Activated T-helper 1 cell treated with anti-CD3 and anti-CD28 coated beads, Interleukin-12 subunit alpha, Interleukin-12 subunit beta, Interleukin-2, Interleukin-4 antibody, amounts not matched to agents 30 ng/mL and 10 ng/mL and 1 ng/mL, durations not matched to agents 14 hours and 24 hours and 36 hours (primary cell): ENCODE data around the gene MED13L. TPM values are rescaled to one million over a fixed set of nuclear protein-coding genes. Genes with fewer than 3 reads are reported as not detected.
"Not testable (repeated sequence)": the region's sequence is repeated elsewhere in the genome, so short reads cannot be mapped to it uniquely, and the experiment has no call there.

Source experiments
- DNase-seq: peaks from one replicate; pipeline ENCODE4 v3.0.0; 2021; ENCODE audit warnings: low spot score
- H3K27ac Mint-ChIP-seq: one replicate; pipeline ENCODE4 v1.8.0; 2021; ENCODE audit warnings: mild to moderate bottlenecking, mixed read lengths
- H3K27me3 Mint-ChIP-seq: one replicate; pipeline ENCODE4 v1.8.0; 2022; ENCODE audit warnings: mild to moderate bottlenecking, moderate library complexity, mixed read lengths; ENCODE audit not compliant: insufficient read depth
- H3K36me3 Mint-ChIP-seq: one replicate; pipeline ENCODE4 v1.8.0; 2021; ENCODE audit warnings: low read depth, mixed read lengths
- H3K4me1 Mint-ChIP-seq: one replicate; pipeline ENCODE4 v1.8.0; 2021; ENCODE audit warnings: low read depth, mixed read lengths
- H3K4me3 Mint-ChIP-seq: one replicate; pipeline ENCODE4 v1.8.0; 2021; ENCODE audit warnings: mild to moderate bottlenecking, moderate library complexity, mixed read lengths
- H3K9me3 Mint-ChIP-seq: one replicate; pipeline ENCODE4 v1.8.0; 2021; ENCODE audit warnings: mixed read lengths
- intact Hi-C: fragments of 100-400 bp; cut with micrococcal nuclease; formaldehyde crosslinking; loops from one replicate; pipeline ENCODE4 v1.15.1; 2024
- total RNA-seq: library from RNA; stranded (reverse); gene quantifications from 2 replicates; pipeline ENCODE4 v1.2.3, GENCODE V29; 2022

The MED13L gene
- total RNA-seq, 1 donor from 2014 or later = 66.1 TPM

DNA sequence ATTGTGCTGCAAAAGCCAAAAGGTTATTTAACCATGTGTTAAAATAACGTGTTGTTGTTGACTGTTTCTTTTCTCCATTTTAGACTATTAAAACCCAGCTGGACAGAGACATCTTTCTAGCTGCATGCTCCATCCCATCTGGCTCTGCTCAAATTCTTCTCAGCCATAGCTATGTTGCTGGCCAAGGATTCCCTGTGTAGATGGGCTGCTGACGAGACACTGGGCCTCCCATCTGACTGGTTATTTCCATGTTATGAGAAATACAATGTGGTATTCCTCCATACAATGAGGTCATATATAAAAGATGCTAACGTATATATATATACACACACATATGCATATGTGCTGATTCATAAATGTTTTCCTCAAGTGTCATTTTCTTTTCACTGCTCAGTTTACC, 30.1 kb downstream of the MED13L start:
- H3K27ac Mint-ChIP-seq = no peak overlapping the region
- H3K4me3 Mint-ChIP-seq = no peak overlapping the region
- peaks cover 18% of the 10 kb centered on the region for H3K9me3 Mint-ChIP-seq
- H3K27me3 Mint-ChIP-seq = no peaks in the 10 kb centered on the region
- H3K36me3 Mint-ChIP-seq = peaks cover 10% of the 10 kb centered on the region
- intact Hi-C loops = no loop called here
- DNase-seq = no peak
- H3K4me1 Mint-ChIP-seq = peaks cover 66% of the 10 kb centered on the region

DNA sequence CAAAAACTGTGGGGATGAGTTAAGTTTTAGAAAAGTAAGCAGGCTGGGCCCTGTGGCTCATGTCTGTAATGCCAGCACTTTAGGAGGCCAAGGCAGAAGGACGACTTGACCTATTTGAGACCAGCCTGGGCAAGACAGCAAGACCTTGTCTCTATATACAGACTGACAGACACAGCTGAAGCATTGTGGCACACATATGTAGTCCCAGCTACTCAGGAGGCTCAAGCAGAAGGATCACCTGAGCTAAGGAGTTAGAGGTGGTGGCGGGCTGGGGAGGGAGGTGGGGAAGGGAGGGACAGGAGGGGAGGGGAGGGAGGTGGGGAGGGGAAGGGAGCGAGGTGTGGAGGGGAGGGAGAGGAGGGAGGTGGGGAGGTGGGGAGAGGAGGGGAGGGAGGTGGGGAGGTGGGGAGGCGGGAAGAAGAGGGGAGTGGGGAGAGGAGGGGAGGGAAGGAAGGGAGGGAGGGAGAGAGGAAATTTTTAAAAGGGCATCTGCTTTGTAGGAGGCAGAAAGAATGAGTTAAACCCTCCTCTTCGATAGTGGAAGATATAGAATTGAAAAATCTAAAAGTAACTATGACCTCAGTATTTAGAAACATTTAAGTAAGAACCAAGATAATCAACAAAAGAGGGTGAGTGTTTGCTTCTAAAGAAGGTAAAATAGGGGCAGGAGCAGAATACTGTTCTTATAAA, 30.9 kb downstream of the MED13L start:
- DNase-seq = no peak
- Mint-ChIP-seq H3K27me3 (no peaks in the 10 kb centered on the region), H3K27ac (no peak overlapping the region), H3K4me3 (no peak overlapping the region), H3K4me1 (peaks cover 63% of the 10 kb centered on the region), H3K9me3 (peaks cover 11% of the 10 kb centered on the region), H3K36me3 (peaks cover 4% of the 10 kb centered on the region)
- intact Hi-C loops = no loop called here

DNA sequence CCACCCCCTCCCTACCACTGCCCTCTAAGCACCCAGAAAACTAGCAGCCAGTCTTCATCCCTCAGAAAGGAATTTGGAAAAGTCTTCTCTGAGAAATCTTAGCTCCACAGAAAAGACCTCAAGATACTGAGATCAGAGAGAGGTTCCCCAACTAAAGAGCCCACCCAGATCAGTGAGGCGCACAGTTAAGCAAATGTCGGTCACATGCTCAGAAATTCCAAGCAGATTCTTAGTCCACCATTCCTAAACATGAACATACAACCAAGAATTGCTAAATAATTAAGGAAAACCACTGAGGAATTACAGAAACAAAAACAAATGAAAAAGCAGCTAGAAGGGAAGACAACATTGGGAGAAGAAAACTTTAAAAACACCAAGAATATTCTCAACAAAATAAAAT, 32.3 kb downstream of the MED13L start:
- H3K36me3 Mint-ChIP-seq = peaks cover 2% of the 10 kb centered on the region
- peaks cover 4% of the 10 kb centered on the region for H3K9me3 Mint-ChIP-seq
- H3K4me1 Mint-ChIP-seq = peaks cover 63% of the 10 kb centered on the region
- DNase-seq = no peak
- no peak overlapping the region for H3K27ac Mint-ChIP-seq
- intact Hi-C loops = no loop called here
- H3K4me3 Mint-ChIP-seq = no peak overlapping the region
- no peaks in the 10 kb centered on the region for H3K27me3 Mint-ChIP-seq

DNA sequence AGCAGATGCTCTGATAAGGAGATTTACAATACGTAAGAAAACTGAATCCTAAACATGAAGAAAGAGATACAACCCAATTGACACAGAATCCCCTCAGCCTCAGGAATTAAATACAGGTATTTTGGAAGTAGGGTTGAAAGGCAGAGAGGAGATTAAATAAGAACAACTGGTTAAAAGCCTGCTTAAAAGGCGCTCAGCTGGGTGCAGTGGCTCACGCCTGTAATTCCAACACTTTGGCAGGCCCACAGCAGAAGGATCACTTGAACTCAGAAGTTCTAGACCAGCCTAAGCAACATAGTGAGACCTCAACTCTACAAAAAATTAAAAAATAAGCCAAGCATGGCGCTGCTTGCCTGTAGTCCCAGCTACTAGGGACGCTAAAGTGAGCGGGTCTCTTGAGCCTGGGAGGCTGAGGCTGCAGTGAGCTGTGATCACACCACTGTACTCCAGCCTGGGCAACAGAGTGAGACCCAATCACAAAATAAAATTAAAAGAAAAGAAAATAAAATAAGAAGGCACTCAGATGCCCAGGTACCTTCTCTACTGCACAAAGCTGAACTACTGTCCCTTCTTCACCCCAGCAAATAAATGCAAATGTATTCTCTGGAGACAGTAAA, 32.9 kb downstream of the MED13L start:
- intact Hi-C loops = no loop called here
- Mint-ChIP-seq H3K9me3 (no peaks in the 10 kb centered on the region), H3K27ac (no peak overlapping the region), H3K36me3 (peaks cover 2% of the 10 kb centered on the region), H3K27me3 (no peaks in the 10 kb centered on the region), H3K4me3 (no peak overlapping the region), H3K4me1 (peaks cover 62% of the 10 kb centered on the region)
- no peak for DNase-seq

DNA sequence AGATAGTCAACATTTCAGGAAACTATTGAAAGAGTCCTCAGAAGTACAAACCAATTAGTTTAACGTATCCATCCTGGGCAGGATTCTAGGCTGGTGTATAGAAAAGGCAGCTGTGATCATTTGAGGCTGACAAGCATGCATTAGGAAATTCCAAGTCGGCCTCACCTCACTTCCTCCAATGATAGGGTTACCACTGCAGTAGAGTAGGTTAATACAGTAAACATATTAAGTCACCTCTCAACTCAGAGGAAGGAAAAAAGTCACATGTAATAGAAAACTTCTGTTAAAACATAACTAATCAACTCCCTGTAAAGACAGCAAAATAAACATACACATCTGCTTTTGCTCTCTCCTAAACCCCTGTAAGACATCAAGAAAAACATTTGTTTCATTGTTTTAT, 33.5 kb downstream of the MED13L start:
- H3K36me3 Mint-ChIP-seq = no peaks in the 10 kb centered on the region
- no peaks in the 10 kb centered on the region for H3K27me3 Mint-ChIP-seq
- H3K4me3 Mint-ChIP-seq = no peak overlapping the region
- peaks cover 56% of the 10 kb centered on the region for H3K4me1 Mint-ChIP-seq
- H3K27ac Mint-ChIP-seq = peak overlapping the region; percentile 58
- intact Hi-C loops = no loop called here
- no peak for DNase-seq
- H3K9me3 Mint-ChIP-seq = no peaks in the 10 kb centered on the region

DNA sequence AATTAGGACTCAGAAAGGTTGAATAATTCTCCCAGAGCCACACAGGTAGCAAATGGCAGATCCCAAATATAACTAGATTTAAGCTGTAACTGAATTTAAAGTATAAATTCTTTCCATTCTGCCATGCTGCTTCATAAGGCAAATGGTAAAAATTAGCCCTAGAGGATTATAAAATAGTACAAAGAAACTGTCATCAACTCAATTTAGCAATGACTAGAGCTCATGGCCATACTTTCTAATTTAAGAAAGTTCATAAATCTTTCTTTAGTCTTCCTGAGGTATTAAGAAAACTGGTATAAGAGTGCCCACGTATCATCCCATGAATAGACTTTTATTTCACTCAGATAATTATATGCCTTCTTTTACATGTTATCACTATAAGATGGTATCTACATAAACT, 34.8 kb downstream of the MED13L start:
- no peaks in the 10 kb centered on the region for H3K36me3 Mint-ChIP-seq
- DNase-seq = no peak
- H3K27me3 Mint-ChIP-seq = no peaks in the 10 kb centered on the region
- H3K27ac Mint-ChIP-seq = no peak overlapping the region
- no peak overlapping the region for H3K4me3 Mint-ChIP-seq
- peaks cover 47% of the 10 kb centered on the region for H3K4me1 Mint-ChIP-seq
- intact Hi-C loops = no loop called here
- H3K9me3 Mint-ChIP-seq = no peaks in the 10 kb centered on the region

DNA sequence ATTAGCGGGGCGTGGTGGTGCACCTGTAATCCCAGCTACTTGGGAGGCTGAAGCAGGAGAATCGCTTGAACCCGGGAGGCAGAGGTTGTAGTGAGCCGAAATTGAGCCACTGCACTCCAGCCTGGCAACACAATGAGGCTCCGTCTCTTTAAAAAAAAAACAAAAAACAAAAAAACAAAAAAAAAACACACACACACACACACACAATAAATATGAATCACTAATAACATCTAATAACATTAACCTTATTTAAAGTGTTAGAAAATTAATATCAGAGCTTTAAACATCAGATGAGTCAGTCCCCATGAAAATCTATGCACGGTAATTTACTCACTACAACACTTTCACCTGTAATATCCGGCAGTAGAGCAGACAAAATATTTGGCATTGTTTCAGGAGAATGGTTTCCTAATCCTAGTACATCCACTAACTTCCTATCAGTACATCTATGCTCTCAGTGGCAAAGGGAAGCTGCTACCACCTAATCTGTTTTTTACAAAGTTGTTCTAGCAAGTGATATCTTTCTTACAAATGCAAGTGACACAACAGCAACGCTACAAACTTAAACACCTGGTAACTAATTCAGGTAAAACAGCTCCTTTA, 36.2 kb downstream of the MED13L start:
- intact Hi-C loops = no loop called here
- DNase-seq = no peak
- no peak overlapping the region for H3K27ac Mint-ChIP-seq
- H3K4me1 Mint-ChIP-seq = peaks cover 51% of the 10 kb centered on the region
- H3K27me3 Mint-ChIP-seq = no peaks in the 10 kb centered on the region
- H3K9me3 Mint-ChIP-seq = no peaks in the 10 kb centered on the region
- no peak overlapping the region for H3K4me3 Mint-ChIP-seq
- H3K36me3 Mint-ChIP-seq = peaks cover 4% of the 10 kb centered on the region

DNA sequence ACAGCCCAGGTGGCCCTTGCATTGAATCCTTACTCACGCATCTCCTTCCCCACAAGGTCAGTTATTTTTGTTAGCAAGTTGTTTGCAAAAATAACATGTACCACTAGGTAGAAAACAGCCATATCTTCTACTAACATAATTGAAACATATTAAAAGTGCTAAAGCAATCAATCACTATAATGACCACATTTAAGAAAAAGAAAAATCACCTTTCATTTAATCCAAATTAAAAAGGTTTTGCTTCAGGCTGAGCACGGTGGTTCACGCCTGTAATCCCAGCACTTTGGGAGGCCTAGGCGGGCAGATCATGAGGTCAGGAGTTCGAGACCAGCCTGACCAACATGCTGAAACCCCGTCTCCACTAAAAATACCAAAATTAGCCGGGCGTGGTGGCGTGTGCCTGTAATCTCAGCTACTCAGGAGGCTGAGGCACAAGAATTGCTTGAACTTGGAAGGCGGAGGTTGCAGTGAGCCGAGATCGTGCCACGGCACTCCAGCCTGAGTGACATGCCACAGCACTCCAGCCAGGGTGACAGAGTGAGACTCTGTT, 38.8 kb downstream of the MED13L start:
- not testable (repeated sequence) for DNase-seq, H3K27me3 Mint-ChIP-seq, H3K36me3 Mint-ChIP-seq, H3K9me3 Mint-ChIP-seq, H3K27ac Mint-ChIP-seq, H3K4me3 Mint-ChIP-seq
- H3K4me1 Mint-ChIP-seq = peaks cover 31% of the 10 kb centered on the region
- intact Hi-C loops = loop anchor here (5.0 kb wide), 1 partner anchor 36 kb away; no protein-coding TSS in a partner anchor

DNA sequence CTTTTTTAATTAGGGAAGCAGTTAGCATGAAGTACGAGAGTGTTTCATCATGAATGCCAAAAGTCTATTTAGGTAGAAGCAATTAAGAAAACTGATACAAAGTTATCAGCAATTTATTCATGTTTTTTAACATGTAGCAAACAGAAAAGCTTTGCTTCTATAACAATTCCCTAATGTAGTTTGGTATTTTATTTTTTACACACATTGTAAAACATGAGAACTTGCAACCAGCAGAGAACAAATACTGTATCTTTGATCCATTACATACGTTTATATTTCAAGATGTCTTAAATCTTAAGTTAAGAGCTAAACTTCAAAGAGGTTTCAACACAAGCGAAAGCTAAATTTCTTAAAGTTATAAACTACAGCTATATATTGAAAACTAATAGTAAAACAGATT, 39.3 kb downstream of the MED13L start:
- Mint-ChIP-seq H3K27ac (no peak overlapping the region), H3K27me3 (no peaks in the 10 kb centered on the region)

DNA sequence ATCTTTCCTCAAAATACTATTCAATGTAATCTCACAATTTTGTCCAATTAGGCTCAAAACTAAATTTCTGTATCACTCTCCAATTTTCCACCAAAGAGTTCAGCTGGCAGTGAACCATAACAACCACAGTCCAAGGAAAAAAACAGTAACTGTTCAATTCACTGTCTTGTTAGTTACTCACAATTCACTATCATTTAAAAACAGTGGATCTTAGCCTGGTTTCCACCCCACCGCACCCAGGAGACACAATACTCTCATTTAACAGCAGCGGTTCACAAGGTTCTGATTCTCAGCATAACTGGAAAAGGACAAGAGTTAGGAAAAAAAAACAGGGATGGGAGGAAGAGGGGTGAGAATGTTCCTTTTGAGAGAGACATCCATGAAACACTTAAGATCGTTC, 40.5 kb downstream of the MED13L start:
- Mint-ChIP-seq H3K36me3 (peaks cover 4% of the 10 kb centered on the region), H3K27me3 (no peaks in the 10 kb centered on the region), H3K4me1 (peaks cover 21% of the 10 kb centered on the region), H3K27ac (no peak overlapping the region), H3K9me3 (no peaks in the 10 kb centered on the region), H3K4me3 (no peak overlapping the region)
- DNase-seq = no peak
- intact Hi-C loops = loop anchor here (1.0 to 5.0 kb wide), 6 partner anchors 35 to 238 kb away; partner anchors contain the start of gene MED13L

More for the DNA sequence above, 39.3 kb downstream of the MED13L start:
- Mint-ChIP-seq H3K4me1 (peaks cover 26% of the 10 kb centered on the region), H3K4me3 (no peak overlapping the region), H3K9me3 (no peaks in the 10 kb centered on the region), H3K36me3 (peaks cover 4% of the 10 kb centered on the region)
- intact Hi-C loops = loop anchor here (5.0 kb wide), 1 partner anchor 36 kb away; no protein-coding TSS in a partner anchor
- DNase-seq = no peak

DNA sequence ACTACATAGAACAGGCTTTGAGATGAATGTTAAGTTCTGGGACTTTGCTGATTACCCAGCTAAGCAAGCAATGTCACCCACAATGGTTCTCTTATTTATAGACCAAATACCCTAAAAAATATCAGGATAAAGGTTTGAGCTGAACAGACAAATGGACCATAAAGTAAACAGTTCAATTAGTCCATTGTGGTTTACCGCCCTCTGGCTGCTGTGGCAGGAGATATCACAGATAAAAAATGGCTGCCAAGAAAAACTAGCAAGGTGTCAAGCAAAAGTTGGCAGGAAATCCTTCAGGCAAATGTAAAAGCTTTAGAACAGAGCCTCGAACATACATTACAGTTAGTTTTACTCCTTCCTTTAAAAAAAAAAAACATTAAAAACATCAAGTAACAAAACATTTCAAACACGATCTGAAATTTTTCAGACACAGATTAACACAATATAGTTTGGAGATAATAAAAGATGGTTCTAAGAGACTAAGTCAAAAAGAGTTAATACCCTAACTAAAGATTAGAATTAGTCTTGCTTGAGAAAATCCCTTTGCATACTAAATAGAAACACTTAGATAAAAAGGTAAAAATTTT, 41.3 kb downstream of the MED13L start:
- intact Hi-C loops = loop anchor here (1.0 to 5.0 kb wide), 6 partner anchors 34 to 237 kb away; partner anchors contain the start of gene MED13L
- no peak overlapping the region for H3K4me3 Mint-ChIP-seq
- no peaks in the 10 kb centered on the region for H3K9me3 Mint-ChIP-seq
- H3K36me3 Mint-ChIP-seq = peaks cover 4% of the 10 kb centered on the region
- DNase-seq = peak; percentile 33
- no peaks in the 10 kb centered on the region for H3K27me3 Mint-ChIP-seq
- peak overlapping the region; percentile 2 for H3K27ac Mint-ChIP-seq
- H3K4me1 Mint-ChIP-seq = peaks cover 21% of the 10 kb centered on the region

DNA sequence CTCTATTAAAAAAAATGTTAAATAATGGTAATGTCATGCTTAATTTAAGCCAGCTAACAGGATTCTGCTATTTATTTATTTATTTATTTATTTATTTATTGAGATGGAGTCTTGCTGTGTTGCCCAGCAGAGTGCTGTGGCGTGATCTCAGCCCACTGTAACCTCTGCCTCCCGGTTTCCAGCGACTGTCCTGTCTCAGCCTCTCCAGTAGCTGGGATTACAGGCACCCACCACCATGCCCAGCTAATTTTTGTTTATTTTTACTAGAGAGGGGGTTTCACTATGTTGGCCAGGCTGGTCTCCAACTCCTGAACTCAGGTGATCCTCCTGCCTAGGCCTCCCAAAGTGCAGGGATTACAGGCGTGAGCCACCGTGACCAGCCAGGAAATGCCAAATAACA, 43.3 kb downstream of the MED13L start:
- not testable (repeated sequence) for H3K9me3 Mint-ChIP-seq, H3K27me3 Mint-ChIP-seq

DNA sequence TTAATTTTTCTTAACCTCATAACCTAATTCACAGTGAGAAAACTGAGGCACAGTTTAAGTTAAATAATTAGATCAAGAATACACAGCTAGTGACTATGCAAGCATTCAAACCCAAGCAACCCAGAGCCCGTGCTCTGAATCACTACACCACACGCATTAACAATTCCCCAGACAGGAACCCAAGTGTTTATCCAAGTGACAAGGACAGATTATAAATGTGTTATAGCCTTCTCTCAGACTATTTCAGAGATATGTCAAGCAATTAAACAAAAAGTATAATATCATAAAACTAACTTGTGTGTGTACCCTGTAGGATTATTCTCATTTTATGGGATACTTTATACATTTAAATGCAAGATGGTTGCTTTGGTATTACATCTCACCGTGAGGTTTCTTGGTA, 43.8 kb downstream of the MED13L start:
- Mint-ChIP-seq H3K9me3 (no peaks in the 10 kb centered on the region), H3K27me3 (no peaks in the 10 kb centered on the region), H3K27ac (no peak overlapping the region), H3K36me3 (peaks cover 4% of the 10 kb centered on the region), H3K4me1 (peaks cover 21% of the 10 kb centered on the region), H3K4me3 (no peak overlapping the region)
- intact Hi-C loops = no loop called here
- DNase-seq = no peak

More for the DNA sequence above, 43.3 kb downstream of the MED13L start:
- intact Hi-C loops, H3K36me3 Mint-ChIP-seq, H3K27ac Mint-ChIP-seq, H3K4me3 Mint-ChIP-seq, DNase-seq: not testable (repeated sequence)
- H3K4me1 Mint-ChIP-seq = peaks cover 21% of the 10 kb centered on the region
